ENCODE measurements around the gene KLF15.

Gene KLF15

DNA sequence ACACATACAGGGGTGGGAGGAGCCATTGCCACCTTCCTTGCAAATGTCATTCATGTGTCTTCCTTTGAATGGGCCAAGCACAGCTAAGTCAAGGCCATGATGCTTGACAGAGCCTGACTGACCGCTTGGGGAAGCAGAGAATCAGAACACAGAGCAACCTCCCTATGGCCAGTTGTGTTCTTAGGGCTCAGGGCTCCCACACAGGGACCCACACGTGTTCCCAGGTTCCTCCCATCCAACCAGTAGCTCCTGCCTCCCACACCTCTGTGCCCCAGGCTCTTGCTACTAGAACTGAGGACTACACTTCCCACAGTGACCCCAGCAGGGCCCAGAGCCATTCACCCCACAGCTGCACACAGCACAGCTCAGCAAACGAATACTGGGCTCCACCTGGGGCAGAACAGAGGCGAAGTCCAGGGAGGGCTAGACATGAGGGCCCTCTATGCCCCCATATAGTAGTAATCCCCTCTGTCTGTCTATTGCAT, 42.9 kb downstream of the KLF15 start:
- H3K36me3 ChIP-seq (ENCODE audit: control insufficient read depth in 2 of 2, insufficient read depth in 1 of 2, low read length in 2 of 2), result no peaks in the 10 kb centered on the region
- no peak overlapping the region for H3K27ac ChIP-seq (ENCODE audit: extremely low read depth, low read depth, low read length)
- ChIA-PET CTCF (interaction anchor here (0.6 to 0.8 kb wide), 2 partner anchors 27 to 74 kb away, joined by 3 read pairs; no protein-coding TSS in a partner anchor), POLR2A (no interaction called here)
- TF ChIP-seq ZNF785 (tag by site-specific recombination; IDR thresholded peaks at IDR 0.05), result no peak
- TF ChIP-seq ZNF2 (tag by site-specific recombination; IDR thresholded peaks at IDR 0.05), result no peak
- no peak for TF ChIP-seq ZNF544 (tag by site-specific recombination; IDR thresholded peaks at IDR 0.05)
- TF ChIP-seq, protein P1, sequence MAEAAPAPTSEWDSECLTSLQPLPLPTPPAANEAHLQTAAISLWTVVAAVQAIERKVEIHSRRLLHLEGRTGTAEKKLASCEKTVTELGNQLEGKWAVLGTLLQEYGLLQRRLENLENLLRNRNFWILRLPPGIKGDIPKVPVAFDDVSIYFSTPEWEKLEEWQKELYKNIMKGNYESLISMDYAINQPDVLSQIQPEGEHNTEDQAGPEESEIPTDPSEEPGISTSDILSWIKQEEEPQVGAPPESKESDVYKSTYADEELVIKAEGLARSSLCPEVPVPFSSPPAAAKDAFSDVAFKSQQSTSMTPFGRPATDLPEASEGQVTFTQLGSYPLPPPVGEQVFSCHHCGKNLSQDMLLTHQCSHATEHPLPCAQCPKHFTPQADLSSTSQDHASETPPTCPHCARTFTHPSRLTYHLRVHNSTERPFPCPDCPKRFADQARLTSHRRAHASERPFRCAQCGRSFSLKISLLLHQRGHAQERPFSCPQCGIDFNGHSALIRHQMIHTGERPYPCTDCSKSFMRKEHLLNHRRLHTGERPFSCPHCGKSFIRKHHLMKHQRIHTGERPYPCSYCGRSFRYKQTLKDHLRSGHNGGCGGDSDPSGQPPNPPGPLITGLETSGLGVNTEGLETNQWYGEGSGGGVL (tag by site-specific recombination; IDR thresholded peaks at IDR 0.05), result no peak
- no peak for TF ChIP-seq ZIC2 (tag by site-specific recombination; IDR thresholded peaks at IDR 0.05)
- no peak for TF ChIP-seq ZNF555 (tag by site-specific recombination; conservative IDR thresholded peaks at IDR 0.05)
- no peak for TF ChIP-seq ZFP41 (tag by site-specific recombination; IDR thresholded peaks at IDR 0.05; ENCODE audit: borderline replicate concordance)
- no peak for TF ChIP-seq BCL11A (tag by site-specific recombination; IDR thresholded peaks at IDR 0.05; ENCODE audit: low read depth)
- TF ChIP-seq, protein P2, sequence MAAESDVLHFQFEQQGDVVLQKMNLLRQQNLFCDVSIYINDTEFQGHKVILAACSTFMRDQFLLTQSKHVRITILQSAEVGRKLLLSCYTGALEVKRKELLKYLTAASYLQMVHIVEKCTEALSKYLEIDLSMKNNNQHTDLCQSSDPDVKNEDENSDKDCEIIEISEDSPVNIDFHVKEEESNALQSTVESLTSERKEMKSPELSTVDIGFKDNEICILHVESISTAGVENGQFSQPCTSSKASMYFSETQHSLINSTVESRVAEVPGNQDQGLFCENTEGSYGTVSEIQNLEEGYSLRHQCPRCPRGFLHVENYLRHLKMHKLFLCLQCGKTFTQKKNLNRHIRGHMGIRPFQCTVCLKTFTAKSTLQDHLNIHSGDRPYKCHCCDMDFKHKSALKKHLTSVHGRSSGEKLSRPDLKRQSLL (tag by site-specific recombination; IDR thresholded peaks at IDR 0.05), result no peak
- TF ChIP-seq, protein P3, sequence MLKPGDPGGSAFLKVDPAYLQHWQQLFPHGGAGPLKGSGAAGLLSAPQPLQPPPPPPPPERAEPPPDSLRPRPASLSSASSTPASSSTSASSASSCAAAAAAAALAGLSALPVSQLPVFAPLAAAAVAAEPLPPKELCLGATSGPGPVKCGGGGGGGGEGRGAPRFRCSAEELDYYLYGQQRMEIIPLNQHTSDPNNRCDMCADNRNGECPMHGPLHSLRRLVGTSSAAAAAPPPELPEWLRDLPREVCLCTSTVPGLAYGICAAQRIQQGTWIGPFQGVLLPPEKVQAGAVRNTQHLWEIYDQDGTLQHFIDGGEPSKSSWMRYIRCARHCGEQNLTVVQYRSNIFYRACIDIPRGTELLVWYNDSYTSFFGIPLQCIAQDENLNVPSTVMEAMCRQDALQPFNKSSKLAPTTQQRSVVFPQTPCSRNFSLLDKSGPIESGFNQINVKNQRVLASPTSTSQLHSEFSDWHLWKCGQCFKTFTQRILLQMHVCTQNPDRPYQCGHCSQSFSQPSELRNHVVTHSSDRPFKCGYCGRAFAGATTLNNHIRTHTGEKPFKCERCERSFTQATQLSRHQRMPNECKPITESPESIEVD (tag by site-specific recombination; IDR thresholded peaks at IDR 0.05), result no peak
- TF ChIP-seq SP2 (tag by site-specific recombination; IDR thresholded peaks at IDR 0.05), result no peak
- TF ChIP-seq YY1 (tag by site-specific recombination; IDR thresholded peaks at IDR 0.05), result no peak
- TF ChIP-seq HOXC10 (CRISPR knock-in tag; IDR thresholded peaks at IDR 0.05), result no peak
- TF ChIP-seq ZSCAN30 (tag by site-specific recombination; IDR thresholded peaks at IDR 0.05), result no peak
- TF ChIP-seq MYNN (tag by site-specific recombination; IDR thresholded peaks at IDR 0.05; ENCODE audit: borderline replicate concordance), result no peak
- no peak for TF ChIP-seq ZNF830 (tag by site-specific recombination; IDR thresholded peaks at IDR 0.05; ENCODE audit: low read depth)
- TF ChIP-seq SP7 (tag by site-specific recombination; IDR thresholded peaks at IDR 0.05), result no peak
- no peak for TF ChIP-seq ZNF133 (tag by site-specific recombination; IDR thresholded peaks at IDR 0.05)
- no peak for TF ChIP-seq ZNF184 (tag by site-specific recombination; IDR thresholded peaks at IDR 0.05)
- H3K9me3 ChIP-seq (ENCODE audit: control insufficient read depth, insufficient read depth, low read depth, low read length), result no peaks in the 10 kb centered on the region
- H3K4me1 ChIP-seq (ENCODE audit: control insufficient read depth, insufficient read depth, low read length), result no peaks in the 10 kb centered on the region
- H3K4me3 ChIP-seq (ENCODE audit: low read depth, low read length), result no peak overlapping the region

DNA sequence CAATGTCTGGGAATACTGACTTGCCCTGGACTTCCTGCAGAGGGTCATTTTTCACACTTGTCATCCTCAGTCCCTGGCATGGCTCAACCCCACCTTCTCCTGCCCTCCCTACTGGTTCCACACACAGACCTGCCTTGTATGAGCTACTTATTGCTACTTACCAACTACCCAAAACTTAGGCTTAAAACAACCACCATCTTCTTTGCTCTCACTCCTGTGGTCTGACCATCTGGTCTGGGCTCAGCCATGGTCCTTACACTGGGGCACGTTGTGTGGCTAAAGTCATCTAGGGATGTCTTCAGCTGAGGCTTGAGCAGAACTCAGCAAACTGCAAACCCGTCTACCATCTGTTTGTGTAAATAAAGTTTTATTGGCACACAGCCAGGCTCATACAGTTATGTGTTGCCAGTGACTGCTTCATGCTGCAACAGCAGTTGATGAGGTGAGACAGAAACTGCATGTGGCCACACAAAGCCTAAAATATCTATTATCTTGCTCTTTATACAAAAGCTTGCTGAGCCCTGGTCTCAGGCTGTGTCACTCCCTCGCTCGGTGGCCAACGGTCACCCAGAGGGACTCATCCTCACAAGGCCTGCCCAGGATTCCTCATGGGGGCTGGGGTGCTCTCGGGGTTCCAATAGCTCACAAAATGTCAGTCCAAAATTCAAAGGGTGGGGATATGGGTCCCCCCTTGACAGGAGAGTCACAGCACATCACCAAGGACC, 43.5 kb downstream of the KLF15 start:
- no peaks in the 10 kb centered on the region for H3K4me1 ChIP-seq (ENCODE audit: control insufficient read depth, insufficient read depth, low read length)
- H3K27ac ChIP-seq (ENCODE audit: extremely low read depth, low read depth, low read length), result no peak overlapping the region
- POLR2A ChIA-PET, result no interaction called here
- CTCF ChIA-PET, result interaction anchor here (0.6 to 0.8 kb wide), 2 partner anchors 27 to 75 kb away, joined by 3 read pairs; no protein-coding TSS in a partner anchor
- H3K36me3 ChIP-seq (ENCODE audit: control insufficient read depth in 2 of 2, insufficient read depth in 1 of 2, low read length in 2 of 2), result no peaks in the 10 kb centered on the region
- no peak overlapping the region for H3K4me3 ChIP-seq (ENCODE audit: low read depth, low read length)
- H3K9me3 ChIP-seq (ENCODE audit: control insufficient read depth, insufficient read depth, low read depth, low read length), result no peaks in the 10 kb centered on the region
- TF ChIP-seq, protein P4, sequence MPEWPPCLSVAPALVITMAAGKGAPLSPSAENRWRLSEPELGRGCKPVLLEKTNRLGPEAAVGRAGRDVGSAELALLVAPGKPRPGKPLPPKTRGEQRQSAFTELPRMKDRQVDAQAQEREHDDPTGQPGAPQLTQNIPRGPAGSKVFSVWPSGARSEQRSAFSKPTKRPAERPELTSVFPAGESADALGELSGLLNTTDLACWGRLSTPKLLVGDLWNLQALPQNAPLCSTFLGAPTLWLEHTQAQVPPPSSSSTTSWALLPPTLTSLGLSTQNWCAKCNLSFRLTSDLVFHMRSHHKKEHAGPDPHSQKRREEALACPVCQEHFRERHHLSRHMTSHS (tag by site-specific recombination; IDR thresholded peaks at IDR 0.05), result no peak
- TF ChIP-seq ZNF416 (tag by site-specific recombination; IDR thresholded peaks at IDR 0.05) (no peak), ZNF140 (tag by site-specific recombination; IDR thresholded peaks at IDR 0.05) (no peak), ZNF423 (tag by site-specific recombination; IDR thresholded peaks at IDR 0.05) (no peak), GLIS2 (tag by site-specific recombination; IDR thresholded peaks at IDR 0.05) (no peak), SP7 (tag by site-specific recombination; IDR thresholded peaks at IDR 0.05) (no peak), BCL11A (tag by site-specific recombination; IDR thresholded peaks at IDR 0.05; ENCODE audit: low read depth) (no peak)
- TF ChIP-seq, protein P5, sequence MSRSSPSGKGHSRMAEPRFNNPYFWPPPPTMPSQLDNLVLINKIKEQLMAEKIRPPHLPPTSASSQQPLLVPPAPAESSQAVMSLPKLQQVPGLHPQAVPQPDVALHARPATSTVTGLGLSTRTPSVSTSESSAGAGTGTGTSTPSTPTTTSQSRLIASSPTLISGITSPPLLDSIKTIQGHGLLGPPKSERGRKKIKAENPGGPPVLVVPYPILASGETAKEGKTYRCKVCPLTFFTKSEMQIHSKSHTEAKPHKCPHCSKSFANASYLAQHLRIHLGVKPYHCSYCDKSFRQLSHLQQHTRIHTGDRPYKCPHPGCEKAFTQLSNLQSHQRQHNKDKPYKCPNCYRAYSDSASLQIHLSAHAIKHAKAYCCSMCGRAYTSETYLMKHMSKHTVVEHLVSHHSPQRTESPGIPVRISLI (tag by site-specific recombination; IDR thresholded peaks at IDR 0.05), result no peak
- TF ChIP-seq, protein P6, sequence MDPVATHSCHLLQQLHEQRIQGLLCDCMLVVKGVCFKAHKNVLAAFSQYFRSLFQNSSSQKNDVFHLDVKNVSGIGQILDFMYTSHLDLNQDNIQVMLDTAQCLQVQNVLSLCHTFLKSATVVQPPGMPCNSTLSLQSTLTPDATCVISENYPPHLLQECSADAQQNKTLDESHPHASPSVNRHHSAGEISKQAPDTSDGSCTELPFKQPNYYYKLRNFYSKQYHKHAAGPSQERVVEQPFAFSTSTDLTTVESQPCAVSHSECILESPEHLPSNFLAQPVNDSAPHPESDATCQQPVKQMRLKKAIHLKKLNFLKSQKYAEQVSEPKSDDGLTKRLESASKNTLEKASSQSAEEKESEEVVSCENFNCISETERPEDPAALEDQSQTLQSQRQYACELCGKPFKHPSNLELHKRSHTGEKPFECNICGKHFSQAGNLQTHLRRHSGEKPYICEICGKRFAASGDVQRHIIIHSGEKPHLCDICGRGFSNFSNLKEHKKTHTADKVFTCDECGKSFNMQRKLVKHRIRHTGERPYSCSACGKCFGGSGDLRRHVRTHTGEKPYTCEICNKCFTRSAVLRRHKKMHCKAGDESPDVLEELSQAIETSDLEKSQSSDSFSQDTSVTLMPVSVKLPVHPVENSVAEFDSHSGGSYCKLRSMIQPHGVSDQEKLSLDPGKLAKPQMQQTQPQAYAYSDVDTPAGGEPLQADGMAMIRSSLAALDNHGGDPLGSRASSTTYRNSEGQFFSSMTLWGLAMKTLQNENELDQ (tag by site-specific recombination; IDR thresholded peaks at IDR 0.05; ENCODE audit: low read depth), result no peak
